GM18508 (cell line): Measurements from ENCODE around the gene ADAMTS18.

Experiments used
- ATAC-seq: cut with Tn5 transposase; IDR thresholded peaks from one replicate; pipeline ENCODE4 v1.9.1; 2021; ENCODE audit warnings: moderate number of reproducible peaks; ENCODE audit not compliant: insufficient read depth, unreplicated experiment

Gene ADAMTS18

DNA sequence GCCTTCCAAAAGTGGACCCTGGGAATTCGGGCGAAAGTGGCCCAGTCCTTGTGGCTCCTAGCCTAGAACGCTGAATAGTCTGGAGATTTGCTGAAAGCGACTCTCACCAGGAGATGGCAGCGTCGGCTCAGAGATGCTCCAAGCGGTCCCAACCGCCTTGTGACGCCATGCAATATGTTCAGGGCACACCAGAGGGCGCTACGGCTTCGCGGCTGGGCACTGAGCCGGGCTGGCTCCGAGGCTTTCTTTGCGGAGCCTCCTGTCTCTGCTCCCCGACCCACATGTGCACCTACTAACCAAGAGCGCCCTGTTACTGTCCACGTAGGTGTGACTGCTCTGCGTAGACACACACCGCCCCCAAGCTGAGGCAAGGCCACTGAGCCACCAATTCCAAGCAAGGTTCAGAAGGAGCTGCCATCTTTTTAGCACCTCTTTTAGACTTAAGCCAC, 198.7 kb downstream of the ADAMTS18 start:
- ATAC-seq = peak; percentile 93

GRCh38 chr16:77234611-77235010, 200.2 kb downstream of the ADAMTS18 start:
- ATAC-seq = no peak

DNA sequence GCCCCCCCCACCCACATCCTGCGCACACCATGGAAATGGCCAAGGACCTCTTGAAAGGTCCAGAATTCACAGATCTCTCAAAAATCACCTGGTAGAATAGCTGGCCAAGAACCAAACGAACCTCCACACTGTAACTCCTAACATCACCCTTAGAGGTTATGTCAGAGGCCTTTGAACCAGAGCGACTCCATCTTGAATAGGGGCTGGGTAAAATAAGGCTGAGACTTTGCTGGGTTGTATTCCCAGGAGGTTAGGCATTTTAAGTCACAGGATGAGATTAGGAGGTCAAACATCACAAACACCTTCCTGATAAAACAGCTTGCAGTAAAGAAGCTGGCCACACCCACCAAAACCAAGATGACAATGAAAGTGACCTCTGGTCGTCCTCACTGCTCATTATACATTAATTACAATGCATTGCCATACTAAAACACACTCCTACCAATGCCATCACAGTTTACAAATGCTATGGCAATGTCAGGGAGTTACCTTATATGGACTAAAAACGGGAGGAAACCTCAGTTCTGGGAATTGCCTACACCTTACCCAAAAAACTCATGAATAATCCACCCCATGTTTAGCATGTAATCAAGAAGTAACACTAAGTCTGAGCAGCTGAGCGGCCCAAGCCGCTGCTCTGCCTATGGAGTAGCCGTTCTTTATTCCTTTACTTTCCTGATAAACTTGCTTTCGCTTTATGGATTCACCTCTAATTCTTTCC, 200.9 kb downstream of the ADAMTS18 start:
- ATAC-seq = no peak
